GM10266 (cell line): ENCODE data around the gene VSNL1.

Experiments used
- DNase-seq: peaks from one replicate; pipeline ENCODE4 v3.0.0; 2012; ENCODE audit errors: extremely low spot score
- CTCF ChIP-seq: IDR thresholded peaks from 2 replicates; pipeline ENCODE4 v1.5.1; 2012; ENCODE audit warnings: mild to moderate bottlenecking, low read depth; ENCODE audit not compliant: control insufficient read depth, insufficient read depth; ENCODE audit errors: missing control alignments

VSNL1 gene

GRCh38 chr2:17620841-17621240 is 80.3 kb downstream of the VSNL1 start:
- no peak for TF ChIP-seq CTCF
- no peak for DNase-seq

- TF ChIP-seq CTCF: no peak
- DNase-seq: no peak
These were observed 81.3 kb downstream of the VSNL1 start for GRCh38 chr2:17621781-17622180.

GRCh38 chr2:17625446-17625845 is 85.0 kb downstream of the VSNL1 start:
- no peak for TF ChIP-seq CTCF
- DNase-seq: no peak

GRCh38 chr2:17626986-17627385 is 86.5 kb downstream of the VSNL1 start:
- no peak for TF ChIP-seq CTCF
- DNase-seq: no peak

GRCh38 chr2:17627434-17627833 is 86.9 kb downstream of the VSNL1 start:
- TF ChIP-seq CTCF: no peak

GRCh38 chr2:17628349-17629261 is 88.1 kb downstream of the VSNL1 start:
- no peak for DNase-seq

More at GRCh38 chr2:17627434-17627833, 86.9 kb downstream of the VSNL1 start:
- no peak for DNase-seq

More at GRCh38 chr2:17628349-17629261, 88.1 kb downstream of the VSNL1 start:
- no peak for TF ChIP-seq CTCF
